ENCODE results near the gene PVR. TPM values are rescaled to one million over a fixed set of nuclear protein-coding genes. Genes with fewer than 3 reads are reported as not detected.

The PVR gene
- total and polyA plus RNA-seq, 10 of the 15 experiments (the other 5 are each of a cell fraction or from before 2014, with no cell fraction given), result 0.07 to 4.0 (median 1.9) TPM

DNA sequence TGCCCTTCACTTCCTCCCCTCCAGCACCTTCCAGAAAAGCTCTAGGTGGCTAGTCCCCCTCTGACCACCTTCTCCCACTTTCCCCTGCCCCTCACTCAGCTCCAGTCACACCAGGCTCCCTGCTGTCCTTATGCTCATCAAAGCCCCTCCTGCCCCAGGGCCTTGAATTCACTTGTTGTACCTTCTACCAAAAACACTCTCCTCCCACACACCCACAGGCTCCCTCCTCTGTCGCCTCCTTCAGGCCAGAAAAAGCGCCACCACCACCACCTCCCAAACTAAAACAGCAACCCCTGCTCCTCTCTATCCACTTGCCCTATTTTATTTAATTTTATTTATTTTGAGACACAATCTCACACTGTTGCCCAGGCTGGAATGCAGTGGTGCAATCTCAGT lies 50.5 kb downstream of the PVR start (continued):
- TF ChIP-seq, protein P1, sequence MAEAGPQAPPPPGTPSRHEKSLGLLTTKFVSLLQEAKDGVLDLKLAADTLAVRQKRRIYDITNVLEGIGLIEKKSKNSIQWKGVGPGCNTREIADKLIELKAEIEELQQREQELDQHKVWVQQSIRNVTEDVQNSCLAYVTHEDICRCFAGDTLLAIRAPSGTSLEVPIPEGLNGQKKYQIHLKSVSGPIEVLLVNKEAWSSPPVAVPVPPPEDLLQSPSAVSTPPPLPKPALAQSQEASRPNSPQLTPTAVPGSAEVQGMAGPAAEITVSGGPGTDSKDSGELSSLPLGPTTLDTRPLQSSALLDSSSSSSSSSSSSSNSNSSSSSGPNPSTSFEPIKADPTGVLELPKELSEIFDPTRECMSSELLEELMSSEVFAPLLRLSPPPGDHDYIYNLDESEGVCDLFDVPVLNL (IDR thresholded peaks at IDR 0.05; ENCODE audit: low read depth, low read length), result no peak
- TF ChIP-seq EGR1 (IDR thresholded peaks at IDR 0.05; ENCODE audit: borderline replicate concordance in 1 of 2, low read depth in 2 of 2, low read length in 2 of 2) (peak in 1 of 2 experiments; percentile 31; a peak in 1 of 3 replicates), RELA (IDR thresholded peaks at IDR 0.05; ENCODE audit: borderline replicate concordance, partially characterized antibody) (no peak), ZZZ3 (IDR thresholded peaks at IDR 0.05; ENCODE audit: control insufficient read depth, insufficient read length, low read depth) (no peak), NR2F1 (conservative IDR thresholded peaks at IDR 0.05) (no peak)
- TF ChIP-seq, protein P2, sequence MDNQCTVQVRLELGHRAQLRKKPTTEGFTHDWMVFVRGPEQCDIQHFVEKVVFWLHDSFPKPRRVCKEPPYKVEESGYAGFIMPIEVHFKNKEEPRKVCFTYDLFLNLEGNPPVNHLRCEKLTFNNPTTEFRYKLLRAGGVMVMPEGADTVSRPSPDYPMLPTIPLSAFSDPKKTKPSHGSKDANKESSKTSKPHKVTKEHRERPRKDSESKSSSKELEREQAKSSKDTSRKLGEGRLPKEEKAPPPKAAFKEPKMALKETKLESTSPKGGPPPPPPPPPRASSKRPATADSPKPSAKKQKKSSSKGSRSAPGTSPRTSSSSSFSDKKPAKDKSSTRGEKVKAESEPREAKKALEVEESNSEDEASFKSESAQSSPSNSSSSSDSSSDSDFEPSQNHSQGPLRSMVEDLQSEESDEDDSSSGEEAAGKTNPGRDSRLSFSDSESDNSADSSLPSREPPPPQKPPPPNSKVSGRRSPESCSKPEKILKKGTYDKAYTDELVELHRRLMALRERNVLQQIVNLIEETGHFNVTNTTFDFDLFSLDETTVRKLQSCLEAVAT (IDR thresholded peaks at IDR 0.05), result no peak
- TF ChIP-seq, protein P3, sequence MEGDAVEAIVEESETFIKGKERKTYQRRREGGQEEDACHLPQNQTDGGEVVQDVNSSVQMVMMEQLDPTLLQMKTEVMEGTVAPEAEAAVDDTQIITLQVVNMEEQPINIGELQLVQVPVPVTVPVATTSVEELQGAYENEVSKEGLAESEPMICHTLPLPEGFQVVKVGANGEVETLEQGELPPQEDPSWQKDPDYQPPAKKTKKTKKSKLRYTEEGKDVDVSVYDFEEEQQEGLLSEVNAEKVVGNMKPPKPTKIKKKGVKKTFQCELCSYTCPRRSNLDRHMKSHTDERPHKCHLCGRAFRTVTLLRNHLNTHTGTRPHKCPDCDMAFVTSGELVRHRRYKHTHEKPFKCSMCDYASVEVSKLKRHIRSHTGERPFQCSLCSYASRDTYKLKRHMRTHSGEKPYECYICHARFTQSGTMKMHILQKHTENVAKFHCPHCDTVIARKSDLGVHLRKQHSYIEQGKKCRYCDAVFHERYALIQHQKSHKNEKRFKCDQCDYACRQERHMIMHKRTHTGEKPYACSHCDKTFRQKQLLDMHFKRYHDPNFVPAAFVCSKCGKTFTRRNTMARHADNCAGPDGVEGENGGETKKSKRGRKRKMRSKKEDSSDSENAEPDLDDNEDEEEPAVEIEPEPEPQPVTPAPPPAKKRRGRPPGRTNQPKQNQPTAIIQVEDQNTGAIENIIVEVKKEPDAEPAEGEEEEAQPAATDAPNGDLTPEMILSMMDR (IDR thresholded peaks at IDR 0.05 in 2 of 3, conservative IDR thresholded peaks at IDR 0.05 in 1 of 3; ENCODE audit: control insufficient read depth in 2 of 3, extremely low read depth in 1 of 3, insufficient read depth in 1 of 3, low read depth in 3 of 3, low read length in 3 of 3), result peak; percentile 38 to 56 (median 48); a peak in 5 of 6 replicates
